ENCODE data around the gene LCORL. TPM values are rescaled to one million over a fixed set of nuclear protein-coding genes. Genes with fewer than 3 reads are reported as not detected.

LCORL gene
- total RNA-seq, 3 donors from 2014 or later (not counting 1 experiment from before 2014, with no cell fraction given) = 19.9 to 28.4 (median 26.4) TPM

DNA sequence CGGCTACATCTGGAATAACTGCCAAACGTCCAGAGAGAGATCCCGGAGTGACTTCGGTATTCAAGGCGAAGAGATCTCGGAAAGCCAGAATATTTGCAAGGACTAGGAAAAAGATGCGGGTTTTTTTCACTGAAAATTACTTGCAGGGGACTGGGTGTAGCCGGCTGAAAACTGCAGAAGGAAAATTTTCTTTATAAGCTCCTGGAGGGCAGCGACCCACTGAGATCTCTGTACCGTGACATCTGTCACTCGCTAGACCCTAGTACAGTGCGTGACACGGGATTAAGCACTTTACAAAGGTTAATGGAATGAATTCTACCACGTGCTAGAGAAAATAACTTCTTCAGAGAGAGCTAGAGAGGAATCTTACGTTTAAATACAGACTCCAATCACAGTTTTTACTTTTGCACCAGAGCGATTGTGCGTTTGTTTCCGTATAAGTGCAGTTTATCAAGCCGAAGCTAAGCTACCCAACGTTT lies 1.1 kb upstream of the LCORL start:
- Mint-ChIP-seq H3K4me3 (peak overlapping the region; percentile 98), H3K36me3 (no peaks in the 10 kb centered on the region), H3K27me3 (ENCODE audit: low read depth in 2 of 2) (peaks cover 0 to 3% of the 10 kb centered on the region in 2 donors), H3K9me3 (no peaks in the 10 kb centered on the region), H3K4me1 (peaks cover 17 to 27% of the 10 kb centered on the region in 2 donors), H3K27ac (peak overlapping the region; percentile 83 to 97)
- Histone ChIP-seq H3K27ac (ENCODE audit: low read length) (peak overlapping the region; percentile 84), H3K4me3 (ENCODE audit: low read length) (peak overlapping the region; percentile 79), H3K27me3 (ENCODE audit: control insufficient read depth, insufficient read depth, low read length) (no peaks in the 10 kb centered on the region), H3K9me3 (ENCODE audit: control insufficient read depth, insufficient read depth, low read length) (no peaks in the 10 kb centered on the region), H3K36me3 (ENCODE audit: control insufficient read depth, insufficient read depth, low read length) (no peaks in the 10 kb centered on the region), H3K4me1 (ENCODE audit: control insufficient read depth, insufficient read depth, low read length) (peaks cover 16% of the 10 kb centered on the region)
- DNase-seq = peak in 1 of 2 donors; percentile 29
- TF ChIP-seq, protein P1, sequence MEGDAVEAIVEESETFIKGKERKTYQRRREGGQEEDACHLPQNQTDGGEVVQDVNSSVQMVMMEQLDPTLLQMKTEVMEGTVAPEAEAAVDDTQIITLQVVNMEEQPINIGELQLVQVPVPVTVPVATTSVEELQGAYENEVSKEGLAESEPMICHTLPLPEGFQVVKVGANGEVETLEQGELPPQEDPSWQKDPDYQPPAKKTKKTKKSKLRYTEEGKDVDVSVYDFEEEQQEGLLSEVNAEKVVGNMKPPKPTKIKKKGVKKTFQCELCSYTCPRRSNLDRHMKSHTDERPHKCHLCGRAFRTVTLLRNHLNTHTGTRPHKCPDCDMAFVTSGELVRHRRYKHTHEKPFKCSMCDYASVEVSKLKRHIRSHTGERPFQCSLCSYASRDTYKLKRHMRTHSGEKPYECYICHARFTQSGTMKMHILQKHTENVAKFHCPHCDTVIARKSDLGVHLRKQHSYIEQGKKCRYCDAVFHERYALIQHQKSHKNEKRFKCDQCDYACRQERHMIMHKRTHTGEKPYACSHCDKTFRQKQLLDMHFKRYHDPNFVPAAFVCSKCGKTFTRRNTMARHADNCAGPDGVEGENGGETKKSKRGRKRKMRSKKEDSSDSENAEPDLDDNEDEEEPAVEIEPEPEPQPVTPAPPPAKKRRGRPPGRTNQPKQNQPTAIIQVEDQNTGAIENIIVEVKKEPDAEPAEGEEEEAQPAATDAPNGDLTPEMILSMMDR (IDR thresholded peaks at IDR 0.05) = no peak
- intact Hi-C loops (cut with micrococcal nuclease) = loop anchor here (1.0 kb wide), 1 partner anchor 212 kb away; the partner anchor contains the start of genes DCAF16 and NCAPG
- WGBS (ENCODE audit: insufficient coverage) = 2% methylated on average over 20 of the region's 20 CpGs
- no peak for ATAC-seq

DNA sequence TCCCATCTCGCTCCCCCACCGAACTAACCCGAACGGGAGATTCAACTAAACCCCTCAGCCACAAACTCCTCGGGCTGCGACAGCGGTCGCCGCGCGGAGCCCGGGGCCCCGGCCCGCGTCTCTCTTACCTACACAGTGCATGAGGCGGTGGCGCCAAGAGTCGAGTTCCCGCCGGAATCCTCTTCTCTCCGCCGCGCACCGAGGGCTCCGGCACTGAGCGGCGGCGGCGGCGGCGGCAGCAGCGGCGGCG lies 160 bp downstream of the LCORL start:
- peak in 1 of 3 donors; percentile 11 for ATAC-seq
- H3K36me3 ChIP-seq (ENCODE audit: control insufficient read depth, insufficient read depth, low read length) = no peaks in the 10 kb centered on the region

DNA sequence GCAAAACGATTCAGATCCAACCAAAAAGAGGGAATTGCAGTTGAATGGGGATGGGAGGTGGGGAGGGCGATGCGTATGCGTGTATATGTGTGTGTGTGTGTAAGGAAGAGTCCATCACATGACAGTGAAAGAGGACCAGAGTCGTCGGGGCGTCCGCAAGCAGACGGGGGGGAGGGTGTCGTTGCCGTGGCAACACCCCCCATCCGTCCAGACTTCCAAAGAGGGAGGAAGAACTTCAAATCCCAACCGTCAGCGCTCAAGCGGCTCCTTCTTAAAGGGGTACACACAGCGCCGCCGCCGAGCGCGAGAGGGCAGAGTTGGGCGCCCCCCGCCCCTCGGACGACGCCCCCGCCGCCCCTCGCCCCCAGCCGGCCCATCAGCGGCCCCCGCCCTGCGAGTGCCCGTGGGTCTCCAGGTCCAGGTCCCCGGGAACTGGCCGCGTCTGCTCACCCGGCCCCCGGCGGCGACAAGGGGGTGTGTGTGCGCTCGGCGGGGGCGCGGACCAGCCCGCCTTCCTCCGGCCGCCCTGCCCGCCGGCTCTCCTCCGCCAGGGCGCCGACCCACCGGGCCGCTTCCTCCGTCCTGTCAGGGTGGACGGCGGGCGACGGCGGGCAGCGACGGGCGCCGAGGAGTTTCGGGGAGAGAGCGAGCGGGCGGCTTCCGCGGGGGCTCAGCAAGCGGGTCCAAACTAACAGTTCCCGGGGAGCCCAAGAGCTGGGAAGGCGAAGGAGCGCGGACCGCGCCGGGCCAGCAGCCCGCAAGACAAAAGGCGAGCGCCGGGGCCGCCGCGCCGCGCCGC lies 685 bp downstream of the LCORL start:
- H3K4me3 Mint-ChIP-seq = peak overlapping the region; percentile 98
- H3K4me1 Mint-ChIP-seq = peaks cover 27 to 30% of the 10 kb centered on the region in 2 donors
- Histone ChIP-seq H3K27me3 (ENCODE audit: control insufficient read depth, insufficient read depth, low read length) (no peaks in the 10 kb centered on the region), H3K4me3 (ENCODE audit: low read length) (peak overlapping the region; percentile 79), H3K9me3 (ENCODE audit: control insufficient read depth, insufficient read depth, low read length) (no peaks in the 10 kb centered on the region), H3K4me1 (ENCODE audit: control insufficient read depth, insufficient read depth, low read length) (peaks cover 16% of the 10 kb centered on the region), H3K36me3 (ENCODE audit: control insufficient read depth, insufficient read depth, low read length) (no peaks in the 10 kb centered on the region), H3K27ac (ENCODE audit: low read length) (peak overlapping the region; percentile 84)
- peak; percentile 30 to 70 for DNase-seq
- H3K9me3 Mint-ChIP-seq = no peaks in the 10 kb centered on the region
- ATAC-seq = peak in 1 of 3 donors; percentile 3
- intact Hi-C loops (cut with micrococcal nuclease) = loop anchor here (2.0 kb wide), 1 partner anchor 444 kb away; the partner anchor contains the start of gene LAP3
- peak overlapping the region; percentile 83 to 97 for H3K27ac Mint-ChIP-seq
- peaks cover 0 to 3% of the 10 kb centered on the region in 2 donors for H3K27me3 Mint-ChIP-seq (ENCODE audit: low read depth in 2 of 2)
- H3K36me3 Mint-ChIP-seq = no peaks in the 10 kb centered on the region
- TF ChIP-seq, protein P1 (IDR thresholded peaks at IDR 0.05) = no peak
- under 1% methylated on average over 90 of the region's 90 CpGs for WGBS (ENCODE audit: insufficient coverage)

More for the DNA sequence above, 160 bp downstream of the LCORL start:
- Histone ChIP-seq H3K27ac (ENCODE audit: low read length) (peak overlapping the region; percentile 84), H3K27me3 (ENCODE audit: control insufficient read depth, insufficient read depth, low read length) (no peaks in the 10 kb centered on the region), H3K4me3 (ENCODE audit: low read length) (peak overlapping the region; percentile 79), H3K9me3 (ENCODE audit: control insufficient read depth, insufficient read depth, low read length) (no peaks in the 10 kb centered on the region), H3K4me1 (ENCODE audit: control insufficient read depth, insufficient read depth, low read length) (peaks cover 16% of the 10 kb centered on the region)
- Mint-ChIP-seq H3K27ac (peak overlapping the region; percentile 83 to 97), H3K9me3 (no peaks in the 10 kb centered on the region), H3K4me3 (peak overlapping the region; percentile 98), H3K36me3 (no peaks in the 10 kb centered on the region), H3K27me3 (ENCODE audit: low read depth in 2 of 2) (peaks cover 0 to 3% of the 10 kb centered on the region in 2 donors), H3K4me1 (peaks cover 27% of the 10 kb centered on the region in 2 donors)
- WGBS (ENCODE audit: insufficient coverage) = under 1% methylated on average over 34 of the region's 34 CpGs
- intact Hi-C loops (cut with micrococcal nuclease) = loop anchor here (2.0 kb wide), 1 partner anchor 445 kb away; the partner anchor contains the start of gene LAP3
- DNase-seq = no peak
- TF ChIP-seq, protein P1 (IDR thresholded peaks at IDR 0.05) = no peak
